ENCODE measurements around the gene OR13J1.
"Not testable (repeated sequence)": the region's sequence is repeated elsewhere in the genome, so short reads cannot be mapped to it uniquely, and the experiment has no call there.

Gene OR13J1
- total RNA-seq: 0 reads per million in 2 donors

- DNase-seq: no peak
Observed at GRCh38 chr9:35870351-35870923, at the start of gene OR13J1. TSS of gene OR13J1 (minus strand) at chr9:35870401. CDS start at chr9:35870401, 0 bp downstream.

DNA sequence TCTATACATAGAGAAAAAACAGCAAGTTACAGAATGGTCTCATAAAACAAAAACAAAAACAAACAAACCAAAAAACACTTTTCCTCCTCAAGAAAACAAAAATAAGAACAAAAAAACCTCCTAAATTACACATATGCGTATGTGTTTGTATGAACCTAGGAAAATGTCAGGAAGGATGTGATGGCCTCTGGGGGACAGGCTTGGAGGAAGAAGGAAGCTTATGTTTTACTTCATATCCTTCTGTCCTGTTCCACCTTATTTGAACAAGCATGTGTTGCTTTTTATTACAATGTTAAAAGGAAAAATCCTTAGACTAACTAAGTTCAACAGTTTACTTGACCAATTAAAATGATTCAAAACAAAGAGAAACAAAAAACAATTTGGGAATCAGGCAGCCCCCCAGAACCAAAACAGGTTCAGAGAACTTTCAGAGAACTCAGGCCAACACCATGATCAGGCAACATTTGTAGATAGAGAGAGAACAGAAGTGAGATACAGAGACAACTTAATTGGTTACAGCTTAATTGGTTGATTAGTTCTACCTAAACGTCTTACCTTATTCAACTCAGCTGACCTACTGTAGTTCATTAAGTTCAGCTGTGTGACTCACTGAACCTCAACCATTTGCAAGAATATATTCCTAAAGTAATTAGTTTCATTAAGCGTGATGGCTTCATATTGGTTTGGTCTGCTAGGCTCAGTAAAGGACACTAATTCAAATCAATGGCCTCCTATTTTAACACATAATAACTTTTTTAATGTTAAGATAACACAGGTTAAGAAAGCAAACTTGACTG, 49.2 kb upstream of the OR13J1 start:
- DNase-seq: no peak

DNA sequence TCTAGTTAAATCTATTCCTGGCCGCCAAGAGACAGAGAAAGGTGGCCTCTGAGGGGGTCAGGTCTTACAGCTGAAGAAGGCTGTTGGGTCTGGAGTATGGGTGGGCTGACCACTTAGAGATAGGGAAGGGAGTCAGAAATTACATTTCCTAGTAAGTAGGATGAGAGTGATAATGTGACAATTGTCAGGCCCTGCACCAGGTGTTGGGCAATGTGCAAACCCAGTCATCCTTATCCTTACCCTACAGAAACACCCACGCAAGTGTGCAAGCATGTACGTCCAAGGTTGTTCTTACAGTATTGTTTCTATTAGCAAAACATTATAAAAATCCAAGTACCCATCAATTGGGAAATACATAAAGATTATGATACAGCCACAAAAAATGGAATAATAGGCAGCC, 48.6 kb upstream of the OR13J1 start:
- DNase-seq: no peak

GRCh38 chr9:35917261-35917660, 47.1 kb upstream of the OR13J1 start:
- no peak for DNase-seq

GRCh38 chr9:35915681-35916294, 45.6 kb upstream of the OR13J1 start:
- no peak for DNase-seq

- DNase-seq: no peak
Observed at GRCh38 chr9:35914301-35914807, 44.2 kb upstream of the OR13J1 start.

GRCh38 chr9:35913429-35913828, 43.2 kb upstream of the OR13J1 start:
- not testable (repeated sequence) for DNase-seq

DNA sequence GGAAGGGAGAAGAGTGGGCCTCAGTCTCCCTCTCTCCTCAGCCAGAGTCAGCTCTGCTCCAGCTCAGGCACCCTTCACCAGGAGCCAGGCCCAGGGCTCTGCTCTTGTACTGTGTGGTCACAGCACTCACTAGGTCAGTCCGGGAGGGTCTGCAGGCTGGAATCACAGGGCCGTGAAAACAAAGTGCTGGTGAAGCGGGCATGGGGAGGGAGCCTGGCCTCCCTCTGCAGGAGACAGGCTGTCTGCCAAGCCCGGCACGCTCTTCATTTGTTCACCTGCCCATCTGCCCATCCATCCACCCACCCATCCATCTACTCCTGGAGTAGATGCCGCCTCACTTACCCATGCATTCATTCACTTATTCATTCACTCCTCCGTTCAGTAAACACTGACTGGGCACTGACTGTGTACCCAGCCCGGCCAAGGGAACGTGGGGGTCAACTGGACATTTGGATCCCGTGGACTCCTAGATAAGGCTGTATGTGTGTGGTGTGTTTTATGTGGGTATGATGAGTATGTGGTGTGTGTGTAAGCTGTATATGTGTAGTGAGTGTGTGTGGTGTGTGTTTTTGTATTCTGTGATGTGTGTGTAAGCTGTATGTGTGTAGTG, 42.7 kb upstream of the OR13J1 start:
- DNase-seq: no peak

GRCh38 chr9:35911690-35912089, 41.5 kb upstream of the OR13J1 start:
- DNase-seq: no peak

GRCh38 chr9:35910613-35911359, 40.6 kb upstream of the OR13J1 start:
- no peak for DNase-seq

- DNase-seq: no peak
Observed at GRCh38 chr9:35909687-35910612, 39.7 kb upstream of the OR13J1 start.

- DNase-seq: no peak
Observed at GRCh38 chr9:35909274-35909673, 39.1 kb upstream of the OR13J1 start, which contains the start of gene SPAAR. TSS of gene SPAAR (plus strand) at chr9:35909490. CDS start at chr9:35910464, 974 bp downstream.

GRCh38 chr9:35908504-35909125, 38.4 kb upstream of the OR13J1 start:
- DNase-seq: no peak

GRCh38 chr9:35907711-35908503, 37.7 kb upstream of the OR13J1 start:
- DNase-seq: no peak

DNA sequence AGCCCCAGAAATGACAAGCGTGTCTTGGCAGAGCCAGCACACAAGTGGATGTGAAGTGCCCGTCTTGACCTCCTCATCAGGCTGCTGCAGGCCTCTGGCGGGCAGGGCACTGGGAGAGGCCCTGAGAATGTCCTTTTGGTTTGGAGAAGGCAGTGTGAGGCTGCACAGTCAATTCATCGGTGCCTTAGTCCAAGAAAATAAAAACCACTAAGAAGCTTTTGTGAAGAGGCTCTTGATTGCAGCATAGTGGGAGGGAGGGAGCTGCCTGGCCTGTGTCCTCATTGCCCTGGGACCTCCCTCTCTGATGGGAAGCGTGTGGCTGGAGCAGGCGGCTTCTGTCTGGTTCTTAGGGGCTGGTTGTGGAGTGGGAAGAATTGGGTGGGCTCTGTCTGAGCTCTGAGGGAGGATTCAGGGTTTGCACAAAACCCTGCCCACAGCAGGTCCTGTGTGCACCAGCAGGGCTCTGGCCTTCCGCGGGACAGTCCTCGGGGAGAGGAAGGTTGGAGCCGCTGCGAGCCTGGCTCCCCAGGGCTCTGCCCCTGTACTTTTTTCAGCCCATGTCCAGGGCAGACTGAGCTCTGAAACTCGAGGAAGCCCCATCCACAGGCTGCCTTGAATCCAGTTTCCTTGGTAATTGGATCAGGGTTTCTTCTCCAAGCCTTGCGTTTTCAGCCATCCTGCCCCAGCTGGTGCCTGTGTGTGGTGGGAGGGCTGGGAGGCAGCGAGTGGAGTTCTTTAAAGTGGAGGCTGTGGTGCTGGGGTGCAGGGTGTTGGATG, 36.9 kb upstream of the OR13J1 start:
- no peak for DNase-seq

DNA sequence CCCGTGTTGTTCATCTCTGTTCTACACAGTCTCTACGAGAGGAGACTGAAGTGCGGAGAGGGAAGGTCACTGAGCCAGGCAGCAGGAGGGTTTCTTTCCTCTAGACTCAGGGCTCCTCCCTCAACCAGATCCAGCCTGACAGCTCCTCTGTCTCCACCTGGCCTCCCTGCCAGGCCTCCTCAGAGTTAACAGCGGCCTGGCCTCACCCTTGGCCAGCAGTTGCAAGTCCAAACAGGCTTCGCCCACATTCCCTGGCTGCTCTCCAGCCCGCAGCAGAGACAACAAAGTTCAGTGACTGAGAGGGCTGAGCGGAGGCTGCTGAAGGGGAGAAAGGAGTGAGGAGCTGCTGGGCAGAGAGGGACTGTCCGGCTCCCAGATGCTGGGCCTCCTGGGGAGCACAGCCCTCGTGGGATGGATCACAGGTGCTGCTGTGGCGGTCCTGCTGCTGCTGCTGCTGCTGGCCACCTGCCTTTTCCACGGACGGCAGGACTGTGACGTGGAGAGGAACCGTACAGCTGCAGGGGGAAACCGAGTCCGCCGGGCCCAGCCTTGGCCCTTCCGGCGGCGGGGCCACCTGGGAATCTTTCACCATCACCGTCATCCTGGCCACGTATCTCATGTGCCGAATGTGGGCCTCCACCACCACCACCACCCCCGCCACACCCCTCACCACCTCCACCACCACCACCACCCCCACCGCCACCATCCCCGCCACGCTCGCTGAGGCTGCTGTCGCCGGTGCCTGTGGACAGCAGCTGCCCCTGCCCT, 35.9 kb upstream of the OR13J1 start, which contains the start of gene HRCT1:
HRCT1 (plus strand) TSS at position 291 of the 768 bp plus-strand sequence; CDS start at position 377, 86 bp downstream.
- DNase-seq: no peak

- no peak for DNase-seq
Observed at GRCh38 chr9:35905051-35905781, 35.0 kb upstream of the OR13J1 start.

All from activated gamma-delta T cell (primary cell).